Panc1 (cell line): ENCODE results near the gene SLC16A5.

Experiments
- CTCF ChIP-seq: fragments of 450-650 bp; IDR thresholded peaks from 2 replicates; pipeline ENCODE4 v1.5.1; 2017; ENCODE audit warnings: mild to moderate bottlenecking
- POLR2AphosphoS5 ChIP-seq: IDR thresholded peaks from 2 replicates; pipeline ENCODE4 v1.6.1; 2012; ENCODE audit warnings: mild to moderate bottlenecking, low read depth, low read length, moderate library complexity
- TF ChIP-seq, protein P1 (sequence below), 2 experiments: IDR thresholded peaks; 2 replicates each; pipeline ENCODE4 v1.6.1; 2011 to 2012; ENCODE audit warnings: low read depth in 2 of 2, control low read depth in 1 of 2, low read length in 1 of 2, mild to moderate bottlenecking in 1 of 2, moderate library complexity in 1 of 2; ENCODE audit not compliant: insufficient read depth in 1 of 2

- TF ChIP-seq POLR2AphosphoS5, result no peak
- TF ChIP-seq CTCF, result no peak
- TF ChIP-seq, protein P1, sequence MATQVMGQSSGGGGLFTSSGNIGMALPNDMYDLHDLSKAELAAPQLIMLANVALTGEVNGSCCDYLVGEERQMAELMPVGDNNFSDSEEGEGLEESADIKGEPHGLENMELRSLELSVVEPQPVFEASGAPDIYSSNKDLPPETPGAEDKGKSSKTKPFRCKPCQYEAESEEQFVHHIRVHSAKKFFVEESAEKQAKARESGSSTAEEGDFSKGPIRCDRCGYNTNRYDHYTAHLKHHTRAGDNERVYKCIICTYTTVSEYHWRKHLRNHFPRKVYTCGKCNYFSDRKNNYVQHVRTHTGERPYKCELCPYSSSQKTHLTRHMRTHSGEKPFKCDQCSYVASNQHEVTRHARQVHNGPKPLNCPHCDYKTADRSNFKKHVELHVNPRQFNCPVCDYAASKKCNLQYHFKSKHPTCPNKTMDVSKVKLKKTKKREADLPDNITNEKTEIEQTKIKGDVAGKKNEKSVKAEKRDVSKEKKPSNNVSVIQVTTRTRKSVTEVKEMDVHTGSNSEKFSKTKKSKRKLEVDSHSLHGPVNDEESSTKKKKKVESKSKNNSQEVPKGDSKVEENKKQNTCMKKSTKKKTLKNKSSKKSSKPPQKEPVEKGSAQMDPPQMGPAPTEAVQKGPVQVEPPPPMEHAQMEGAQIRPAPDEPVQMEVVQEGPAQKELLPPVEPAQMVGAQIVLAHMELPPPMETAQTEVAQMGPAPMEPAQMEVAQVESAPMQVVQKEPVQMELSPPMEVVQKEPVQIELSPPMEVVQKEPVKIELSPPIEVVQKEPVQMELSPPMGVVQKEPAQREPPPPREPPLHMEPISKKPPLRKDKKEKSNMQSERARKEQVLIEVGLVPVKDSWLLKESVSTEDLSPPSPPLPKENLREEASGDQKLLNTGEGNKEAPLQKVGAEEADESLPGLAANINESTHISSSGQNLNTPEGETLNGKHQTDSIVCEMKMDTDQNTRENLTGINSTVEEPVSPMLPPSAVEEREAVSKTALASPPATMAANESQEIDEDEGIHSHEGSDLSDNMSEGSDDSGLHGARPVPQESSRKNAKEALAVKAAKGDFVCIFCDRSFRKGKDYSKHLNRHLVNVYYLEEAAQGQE (IDR thresholded peaks at IDR 0.05; ENCODE audit: insufficient read depth in 1 of 2, low read depth in 2 of 2, low read length in 1 of 2), result no peak
Measured at GRCh38 chr17:75114552-75115314, 27.0 kb downstream of the SLC16A5 start.
